Daoy (cell line): Measurements from ENCODE around the gene HOXC11. TPM values are rescaled to one million over a fixed set of nuclear protein-coding genes. Genes with fewer than 3 reads are reported as not detected.

Experiments
- DNase-seq: peaks from one replicate; pipeline ENCODE4 v3.0.0-alpha.2; 2015; ENCODE audit warnings: low read depth
- total RNA-seq: library from RNA; depleted of rRNA; stranded (reverse); fragments of >200 nt; shearing (Covaris generic); gene quantifications from 2 replicates; pipeline ENCODE4 v1.2.3, GENCODE V29; 2014

The HOXC11 gene
- total RNA-seq, 1 experiment from 2014 or later = 1.5 TPM

- DNase-seq = peak; percentile 67
Measured at GRCh38 chr12:54009171-54010052, 36.5 kb downstream of the HOXC11 start.

- no peak for DNase-seq
Measured at GRCh38 chr12:54010053-54010971, 37.4 kb downstream of the HOXC11 start.

- DNase-seq = no peak
Measured at GRCh38 chr12:54010972-54011664, 38.2 kb downstream of the HOXC11 start.

GRCh38 chr12:54011665-54012532 lies 39.0 kb downstream of the HOXC11 start:
- DNase-seq = no peak

GRCh38 chr12:54012631-54013409 lies 39.9 kb downstream of the HOXC11 start:
- no peak for DNase-seq

GRCh38 chr12:54014377-54015017 lies 41.6 kb downstream of the HOXC11 start:
- DNase-seq = no peak

- DNase-seq = no peak
Measured at GRCh38 chr12:54015018-54015931, 42.3 kb downstream of the HOXC11 start.

GRCh38 chr12:54016051-54016450 lies 43.1 kb downstream of the HOXC11 start:
- DNase-seq = no peak

- DNase-seq = peak; percentile 80
Measured at GRCh38 chr12:54016478-54016964, 43.6 kb downstream of the HOXC11 start.

- DNase-seq = peak; percentile 59
Measured at GRCh38 chr12:54017027-54017788, 44.3 kb downstream of the HOXC11 start.

GRCh38 chr12:54017878-54018467 lies 45.0 kb downstream of the HOXC11 start:
- peak; percentile 98 for DNase-seq

- DNase-seq = peak; percentile 73
Measured at GRCh38 chr12:54018468-54018984, 45.6 kb downstream of the HOXC11 start.

GRCh38 chr12:54019091-54019811 lies 46.3 kb downstream of the HOXC11 start:
- DNase-seq = no peak

GRCh38 chr12:54019924-54020590 lies 47.1 kb downstream of the HOXC11 start:
- DNase-seq = peak; percentile 54

- DNase-seq = no peak
Measured at GRCh38 chr12:54020591-54021405, 47.9 kb downstream of the HOXC11 start.
